ENCODE data around the gene VWA3A.
"Not testable (repeated sequence)": the region's sequence is repeated elsewhere in the genome, so short reads cannot be mapped to it uniquely, and the experiment has no call there.

Gene VWA3A

GRCh38 chr16:22138482-22138881 is 46.1 kb downstream of the VWA3A start:
- no peak for FAIRE-seq

GRCh38 chr16:22139008-22139407 is 46.7 kb downstream of the VWA3A start:
- FAIRE-seq, result no peak

- FAIRE-seq, result no peak
Observed at GRCh38 chr16:22139732-22140131, 47.4 kb downstream of the VWA3A start.

- no peak for FAIRE-seq
Observed at GRCh38 chr16:22141767-22142166, 49.4 kb downstream of the VWA3A start.

- FAIRE-seq, result no peak
Observed at GRCh38 chr16:22144520-22144919, 52.2 kb downstream of the VWA3A start.

- no peak for FAIRE-seq
Observed at GRCh38 chr16:22147853-22148252, 55.5 kb downstream of the VWA3A start.

GRCh38 chr16:22151246-22151998 is 59.1 kb downstream of the VWA3A start:
- FAIRE-seq, result no peak

- FAIRE-seq, result no peak
Observed at GRCh38 chr16:22152316-22152715, 60.0 kb downstream of the VWA3A start.

GRCh38 chr16:22153078-22153477 is 60.7 kb downstream of the VWA3A start:
- not testable (repeated sequence) for FAIRE-seq

GRCh38 chr16:22161401-22161800 is 69.1 kb downstream of the VWA3A start:
- FAIRE-seq, result no peak

GRCh38 chr16:22161999-22162655 is 69.8 kb downstream of the VWA3A start, which contains the start of gene SDR42E2:
Gene SDR42E2, plus strand, starts transcription at chr16:22162506. Its CDS starts 3,077 bp downstream, at chr16:22165583.
- no peak for FAIRE-seq

- FAIRE-seq, result no peak
Observed at GRCh38 chr16:22162656-22163009, 70.3 kb downstream of the VWA3A start.

- no peak for FAIRE-seq
Observed at GRCh38 chr16:22163806-22164205, 71.5 kb downstream of the VWA3A start.

GRCh38 chr16:22164482-22164881 is 72.1 kb downstream of the VWA3A start:
- FAIRE-seq, result no peak

- FAIRE-seq, result no peak
Observed at GRCh38 chr16:22165508-22166285, 73.4 kb downstream of the VWA3A start.

GRCh38 chr16:22171953-22172352 is 79.6 kb downstream of the VWA3A start:
- no peak for FAIRE-seq

- FAIRE-seq, result not testable (repeated sequence)
Observed at GRCh38 chr16:22172642-22173041, 80.3 kb downstream of the VWA3A start.

- no peak for FAIRE-seq
Observed at GRCh38 chr16:22174642-22175041, 82.3 kb downstream of the VWA3A start.

GRCh38 chr16:22177968-22178930 is 85.9 kb downstream of the VWA3A start:
- no peak for FAIRE-seq

- no peak for FAIRE-seq
Observed at GRCh38 chr16:22181426-22181825, 89.1 kb downstream of the VWA3A start.

- FAIRE-seq, result no peak
Observed at GRCh38 chr16:22181843-22182242, 89.5 kb downstream of the VWA3A start.

GRCh38 chr16:22183335-22183734 is 91.0 kb downstream of the VWA3A start:
- FAIRE-seq, result no peak
